T-cell (primary cell): ENCODE data around the gene DCDC2. TPM values are rescaled to one million over a fixed set of nuclear protein-coding genes. Genes with fewer than 3 reads are reported as not detected.

ENCODE experiments used
- ATAC-seq, 4 experiments: fragments of 200-7000 bp in 3 of 4; fragments of 150-1000 bp in 1 of 4; cut with Tn5 transposase; replicated peaks in 1 of 4; 1 replicate in 3 of 4; 2 replicates in 1 of 4; pipeline ENCODE4 v1.10.0; 2021; ENCODE audit warnings: moderate library complexity in 3 of 4, mild to moderate bottlenecking in 2 of 4, moderate number of reproducible peaks in 1 of 4
- CTCF ChIA-PET, 2 donors: fragments of 300-600 bp; sonication (Branson Sonifier 250); formaldehyde crosslinking; loops; one replicate each; lab custom pipeline; 2022; ENCODE audit warnings: antibody characterized with exemption in 2 of 2; lab: Charles Lee
- POLR2A ChIA-PET, 2 donors: fragments of 300-600 bp; sonication (Branson Sonifier 250); formaldehyde crosslinking; loops; one replicate each; lab custom pipeline; 2022; ENCODE audit warnings: antibody characterized with exemption in 2 of 2; lab: Charles Lee
- DNase-seq, 35 experiments: peaks; one replicate each; pipeline versions ENCODE4 v3.0.0 to v3.0.0-alpha.2; 2013 to 2023
- H3K27ac ChIP-seq: one replicate; pipeline ENCODE4 v1.5.1; 2013; ENCODE audit warnings: low read length
- H3K27me3 ChIP-seq, 2 experiments: replicated peaks in 1 of 2; 1 replicate in 1 of 2; 2 replicates in 1 of 2; pipeline versions ENCODE4 v1.6.1 to v1.7.0; 2013; ENCODE audit warnings: low read length in 1 of 2, mixed read lengths in 1 of 2; ENCODE audit not compliant: control insufficient read depth in 2 of 2, insufficient read depth in 2 of 2; ENCODE audit errors: extremely low read depth in 1 of 2
- H3K36me3 ChIP-seq, 2 donors: 1 replicate in 1 of 2; 2 replicates in 1 of 2; pipeline versions ENCODE4 v1.6.1 to v1.7.0; 2013; ENCODE audit warnings: low read length in 1 of 2; ENCODE audit not compliant: control insufficient read depth in 2 of 2, insufficient read depth in 1 of 2; ENCODE audit errors: extremely low read depth in 1 of 2
- H3K4me1 ChIP-seq, 2 experiments: 1 replicate in 1 of 2; 2 replicates in 1 of 2; pipeline versions ENCODE4 v1.6.1 to v1.7.0; 2013; ENCODE audit warnings: low read length in 2 of 2, mixed read lengths in 1 of 2; ENCODE audit not compliant: insufficient read depth in 2 of 2, control insufficient read depth in 1 of 2; ENCODE audit errors: extremely low read depth in 1 of 2
- H3K4me3 ChIP-seq, 2 donors: 1 replicate in 1 of 2; 2 replicates in 1 of 2; pipeline versions ENCODE4 v1.5.1 to v1.7.0; 2013; ENCODE audit warnings: mild to moderate bottlenecking in 2 of 2, low read length in 1 of 2, moderate library complexity in 1 of 2; ENCODE audit not compliant: control insufficient read depth in 1 of 2; ENCODE audit errors: extremely low read depth in 1 of 2
- H3K9me3 ChIP-seq: 2 replicates; pipeline ENCODE4 v1.7.0; 2013
- H3K27ac Mint-ChIP-seq, 2 donors: one replicate each; pipeline ENCODE4 v1.8.0; 2020 to 2021; ENCODE audit warnings: mild to moderate bottlenecking in 2 of 2, mixed read lengths in 2 of 2
- H3K27me3 Mint-ChIP-seq, 2 donors: one replicate each; pipeline ENCODE4 v1.8.0; 2021 to 2022; ENCODE audit warnings: mixed read lengths in 2 of 2
- H3K36me3 Mint-ChIP-seq: one replicate; pipeline ENCODE4 v1.8.0; 2021; ENCODE audit warnings: mixed read lengths
- H3K4me1 Mint-ChIP-seq, 3 donors: one replicate each; pipeline ENCODE4 v1.8.0; 2020 to 2022; ENCODE audit warnings: mixed read lengths in 3 of 3, mild to moderate bottlenecking in 1 of 3
- H3K4me3 Mint-ChIP-seq, 3 donors: one replicate each; pipeline ENCODE4 v1.8.0; 2020 to 2022; ENCODE audit warnings: mild to moderate bottlenecking in 3 of 3, mixed read lengths in 3 of 3, moderate library complexity in 3 of 3
- H3K9me3 Mint-ChIP-seq, 3 donors: one replicate each; pipeline ENCODE4 v1.8.0; 2020 to 2022; ENCODE audit warnings: mixed read lengths in 3 of 3
- WGBS: methylation state at CpG from one replicate; pipeline ENCODE4 v1.1.5; 2013; ENCODE audit warnings: missing lambda C conversion rate; ENCODE audit not compliant: insufficient coverage; 5-methylcytosine and 5-hydroxymethylcytosine counted together
- total RNA-seq, 35 experiments: library from RNA in 6 of 35; stranded (reverse) in 6 of 35; fragments of 120-200 nt in 1 of 35; gene quantifications; one replicate each; pipeline versions ENCODE4 v1.2.1 to v1.2.4 and lab custom pipeline; 2013 to 2026

Gene DCDC2
- total RNA-seq, 5 donors from 2014 or later (not counting 1 experiment from before 2014, with no cell fraction given): 0.09 to 0.58 (median 0.13) TPM; not detected in 1

GRCh38 chr6:24122139-24122538 lies 235.7 kb downstream of the DCDC2 start:
- H3K27ac ChIP-seq: no peak overlapping the region
- POLR2A ChIA-PET: no interaction called here
- H3K27me3 ChIP-seq: peaks cover 0 to 2% of the 10 kb centered on the region in 2 experiments
- no peaks in the 10 kb centered on the region for H3K9me3 ChIP-seq
- no peaks in the 10 kb centered on the region for H3K36me3 ChIP-seq
- ATAC-seq (no peak), DNase-seq (no peak)
- Mint-ChIP-seq H3K36me3 (no peaks in the 10 kb centered on the region), H3K27ac (no peak overlapping the region), H3K4me1 (peaks cover 0 to 8% (median 7%) of the 10 kb centered on the region in 3 donors), H3K4me3 (no peak overlapping the region), H3K9me3 (peaks cover 0 to 9% (median 0%) of the 10 kb centered on the region in 3 donors), H3K27me3 (peaks cover 29 to 31% of the 10 kb centered on the region in 2 donors)
- no peaks in the 10 kb centered on the region for H3K4me1 ChIP-seq
- CTCF ChIA-PET: no interaction called here
- WGBS: 78% methylated on average over 7 of the region's 7 CpGs
- H3K4me3 ChIP-seq: no peak overlapping the region

Other genes starting within 250 kb of the DCDC2 start
- gene NRSN1, start 231.8 kb downstream of the DCDC2 start, total RNA-seq: not detected
- gene MRS2, start 44.9 kb upstream of the DCDC2 start, total RNA-seq: 10 to 100 TPM in 4 of 5 donors, 1 to 10 TPM in 1; 8.1 to 25.3 (median 20.9) TPM
- gene GPLD1, start 131.5 kb upstream of the DCDC2 start, total RNA-seq: 1 to 10 TPM in 3 of 5 donors, under 1 TPM in 2; 0.50 to 1.5 (median 1.4) TPM
- gene ALDH5A1, start 136.9 kb upstream of the DCDC2 start, total RNA-seq: 10 to 100 TPM in 4 of 5 donors, 1 to 10 TPM in 1; 4.8 to 15.2 (median 11.7) TPM